Ishikawa (cell line): ENCODE results near the gene CPNE2.

Experiments used
- CEBPB ChIP-seq: IDR thresholded peaks from 2 replicates; pipeline ENCODE4 v1.6.1; 2012
- CREB1 ChIP-seq: IDR thresholded peaks from 2 replicates; pipeline ENCODE4 v1.6.1; 2012; ENCODE audit warnings: low read depth
- EGR1 ChIP-seq: IDR thresholded peaks from 2 replicates; pipeline ENCODE4 v1.6.1; 2012
- EP300 ChIP-seq: IDR thresholded peaks from 2 replicates; pipeline ENCODE4 v1.6.1; 2012; ENCODE audit warnings: borderline replicate concordance
- FOXM1 ChIP-seq: IDR thresholded peaks from 2 replicates; pipeline ENCODE4 v1.6.1; 2012; ENCODE audit warnings: low read depth, borderline replicate concordance
- MAX ChIP-seq: IDR thresholded peaks from 2 replicates; pipeline ENCODE4 v1.6.1; 2012
- NFIC ChIP-seq: IDR thresholded peaks from 2 replicates; pipeline ENCODE4 v1.6.1; 2012
- RAD21 ChIP-seq: IDR thresholded peaks from 2 replicates; pipeline ENCODE4 v1.6.1; 2012; ENCODE audit warnings: low read depth
- REST ChIP-seq: IDR thresholded peaks from 2 replicates; pipeline ENCODE4 v1.6.1; 2012; ENCODE audit warnings: low read depth, mild to moderate bottlenecking
- TAF1 ChIP-seq: IDR thresholded peaks from 2 replicates; pipeline ENCODE4 v1.6.1; 2012; ENCODE audit warnings: low read depth, mild to moderate bottlenecking
- TCF12 ChIP-seq: IDR thresholded peaks from 2 replicates; pipeline ENCODE4 v1.6.1; 2012; ENCODE audit warnings: low read depth
- TEAD4 ChIP-seq: IDR thresholded peaks from 2 replicates; pipeline ENCODE4 v1.6.1; 2012
- USF1 ChIP-seq: IDR thresholded peaks from 2 replicates; pipeline ENCODE4 v1.6.1; 2012
- YY1 ChIP-seq: IDR thresholded peaks from 2 replicates; pipeline ENCODE4 v1.6.1; 2012; ENCODE audit warnings: low read depth
- ZBTB7A ChIP-seq: IDR thresholded peaks from 2 replicates; pipeline ENCODE4 v1.6.1; 2012; ENCODE audit warnings: low read depth

CPNE2 gene

GRCh38 chr16:57106767-57107166, 14.4 kb downstream of the CPNE2 start:
- no peak for TF ChIP-seq CEBPB
- no peak for TF ChIP-seq MAX
- TF ChIP-seq YY1: no peak
- no peak for TF ChIP-seq ZBTB7A
- no peak for TF ChIP-seq TAF1
- TF ChIP-seq EGR1: no peak
- no peak for TF ChIP-seq RAD21
- no peak for TF ChIP-seq TCF12
- TF ChIP-seq CREB1: no peak
- no peak for TF ChIP-seq USF1

- no peak for TF ChIP-seq TAF1
- TF ChIP-seq TEAD4: no peak
- no peak for TF ChIP-seq ZBTB7A
- no peak for TF ChIP-seq RAD21
- TF ChIP-seq YY1: no peak
- TF ChIP-seq CEBPB: no peak
- TF ChIP-seq NFIC: no peak
- no peak for TF ChIP-seq FOXM1
- TF ChIP-seq CREB1: no peak
Observed at GRCh38 chr16:57107321-57107922, 15.0 kb downstream of the CPNE2 start.

- TF ChIP-seq EP300 (no peak), USF1 (no peak), TAF1 (no peak), RAD21 (no peak), TCF12 (no peak), CEBPB (no peak), CREB1 (no peak), ZBTB7A (no peak), MAX (no peak), NFIC (no peak), REST (no peak), FOXM1 (no peak), YY1 (no peak), TEAD4 (no peak), EGR1 (no peak)
Observed at GRCh38 chr16:57108432-57108831, 16.0 kb downstream of the CPNE2 start.

- no peak for TF ChIP-seq REST
- no peak for TF ChIP-seq NFIC
- no peak for TF ChIP-seq USF1
- TF ChIP-seq CEBPB: no peak
- TF ChIP-seq CREB1: no peak
- no peak for TF ChIP-seq FOXM1
- TF ChIP-seq EP300: no peak
- no peak for TF ChIP-seq RAD21
- TF ChIP-seq TEAD4: no peak
- TF ChIP-seq ZBTB7A: no peak
- no peak for TF ChIP-seq TAF1
- no peak for TF ChIP-seq MAX
- no peak for TF ChIP-seq YY1
- TF ChIP-seq EGR1: no peak
- TF ChIP-seq TCF12: no peak
Observed at GRCh38 chr16:57110937-57111336, 18.6 kb downstream of the CPNE2 start.

GRCh38 chr16:57111420-57111819, 19.0 kb downstream of the CPNE2 start:
- TF ChIP-seq CREB1: no peak
- TF ChIP-seq EGR1: no peak
- TF ChIP-seq NFIC: no peak
- TF ChIP-seq USF1: no peak
- TF ChIP-seq TCF12: no peak
- TF ChIP-seq REST: no peak
- TF ChIP-seq CEBPB: no peak
- TF ChIP-seq EP300: no peak
- TF ChIP-seq TAF1: no peak
- TF ChIP-seq ZBTB7A: no peak
